GM18526 (cell line): Measurements from ENCODE around the gene SECISBP2.

Experiments
- POLR2A ChIP-seq: IDR thresholded peaks from 3 replicates; pipeline ENCODE4 v1.6.1; 2011; ENCODE audit not compliant: insufficient read length; ENCODE audit errors: extremely low read depth

Gene SECISBP2

DNA sequence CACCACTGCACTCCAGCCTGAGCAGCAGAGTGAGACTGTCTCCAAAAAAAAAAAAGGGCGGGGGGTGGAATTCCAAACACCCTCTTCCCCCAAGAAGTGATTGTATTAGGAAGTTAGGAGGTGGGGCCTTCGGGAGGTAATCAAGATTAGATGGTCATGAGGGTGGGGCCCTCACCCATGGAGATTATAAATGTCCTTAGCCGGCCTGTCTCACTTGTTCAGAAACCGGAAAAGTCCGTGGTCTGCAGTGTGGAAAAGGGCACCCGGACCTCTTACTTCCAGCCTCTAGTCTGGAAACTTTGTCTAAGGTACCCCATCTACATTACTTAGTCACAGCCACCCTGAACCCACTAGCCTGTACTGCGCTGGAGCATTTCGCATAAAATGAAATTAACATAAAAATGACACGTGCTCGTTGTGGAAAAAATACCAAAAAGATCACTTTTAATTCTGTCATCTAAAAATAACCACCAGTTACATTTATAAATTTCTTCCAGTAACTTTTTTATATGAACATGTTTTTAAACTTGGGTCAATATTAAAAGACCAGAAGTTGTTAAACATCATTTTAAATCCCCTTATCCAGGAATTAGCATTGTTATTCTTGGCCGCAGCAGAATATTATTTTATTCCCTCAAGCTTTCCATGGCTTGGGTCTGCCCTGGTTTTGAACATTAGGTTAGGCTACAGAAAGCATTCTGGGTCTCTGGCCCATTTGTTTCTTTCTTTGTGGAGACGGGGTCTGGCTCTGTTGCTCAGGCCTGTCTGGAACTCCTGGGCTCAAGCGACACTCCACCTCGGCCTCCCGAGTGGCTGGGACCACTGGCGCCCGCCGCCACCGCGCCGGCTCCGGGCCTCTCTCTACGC lies 8.5 kb upstream of the SECISBP2 start:
- no peak for TF ChIP-seq POLR2A

DNA sequence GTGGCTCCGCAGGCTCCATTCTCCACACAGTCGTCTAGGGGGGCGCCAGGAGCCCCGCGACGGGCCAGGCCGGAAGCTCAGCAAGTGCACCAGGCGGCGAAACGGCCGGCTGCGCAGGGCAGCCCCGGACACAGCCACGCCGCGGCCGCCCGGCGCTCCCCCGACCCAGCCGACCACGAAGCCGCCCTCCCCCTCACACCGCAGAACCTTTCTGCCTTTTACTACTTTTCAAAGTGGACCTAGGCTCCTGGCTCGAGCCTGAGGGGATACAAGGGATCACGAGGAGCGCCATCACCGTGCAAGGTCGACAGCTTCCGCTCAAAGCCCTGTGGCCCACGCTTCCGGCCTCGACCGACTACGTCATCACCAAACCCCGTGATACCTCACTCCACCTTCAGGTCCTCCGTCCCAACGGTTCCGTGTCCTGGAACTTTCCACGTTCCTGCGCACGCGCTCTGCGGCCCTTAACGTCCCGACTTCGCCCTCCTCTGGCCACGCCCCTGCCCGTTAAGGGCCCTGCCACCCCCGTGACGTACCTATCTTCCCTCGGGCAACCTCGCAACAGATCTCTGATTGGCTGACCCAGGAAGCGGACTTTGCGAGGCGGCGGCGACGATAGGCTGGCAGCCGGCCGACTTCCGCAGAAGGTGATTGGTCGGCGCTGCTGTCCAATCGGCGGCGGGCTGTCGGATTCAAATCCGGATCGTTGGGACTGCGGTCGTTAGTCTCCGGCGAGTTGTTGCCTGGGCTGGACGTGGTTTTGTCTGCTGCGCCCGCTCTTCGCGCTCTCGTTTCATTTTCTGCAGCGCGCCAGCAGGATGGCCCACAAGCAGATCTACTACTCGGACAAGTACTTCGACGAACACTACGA lies 7.6 kb upstream of the SECISBP2 start, which contains the start of gene CKS2:
CKS2 (plus strand) TSS at position 721 of the 871 bp plus-strand sequence; CDS start at position 819, 98 bp downstream.
- peak; percentile 98 for TF ChIP-seq POLR2A

DNA sequence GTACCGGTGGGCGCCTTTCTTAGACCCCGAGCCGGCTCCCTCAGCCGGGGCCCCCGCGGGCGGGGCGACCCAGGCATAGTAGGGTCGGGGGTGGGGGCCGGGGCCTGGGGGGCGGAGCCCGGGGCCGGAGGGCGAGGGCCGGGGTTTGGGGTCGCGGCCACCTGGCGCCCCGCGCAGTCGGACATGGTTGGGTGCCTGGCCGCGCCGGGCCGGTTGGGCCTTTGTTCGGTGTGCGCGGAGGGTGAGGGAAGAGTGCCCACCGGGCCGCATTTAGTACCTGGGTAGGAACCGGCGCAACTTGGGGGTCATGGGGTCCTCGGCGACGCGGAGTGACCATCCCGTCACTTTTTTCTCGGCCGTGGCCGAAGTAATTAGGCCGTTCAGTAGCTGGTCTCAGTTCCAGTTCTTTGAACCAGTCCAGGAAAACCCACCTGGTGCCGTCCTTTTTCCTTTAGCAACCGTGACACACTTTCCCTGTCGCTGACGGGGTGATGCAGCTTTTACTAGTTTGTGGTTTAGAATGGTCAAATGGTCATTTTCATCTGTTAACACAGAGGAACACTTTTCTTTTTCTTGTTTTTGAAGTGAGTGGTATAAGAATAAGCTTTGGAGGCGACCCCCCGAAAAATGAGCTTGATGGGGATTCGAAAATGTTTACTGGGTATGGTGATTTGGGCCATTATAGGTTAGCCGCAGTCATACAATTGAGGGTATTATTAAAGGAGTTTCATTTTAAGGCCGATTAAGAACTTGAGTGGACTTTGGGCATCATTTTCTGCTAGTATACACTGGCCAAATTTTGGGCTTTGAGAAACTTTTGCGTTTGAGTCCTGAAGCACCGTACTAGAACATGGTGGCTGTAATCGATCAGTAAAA lies 6.7 kb upstream of the SECISBP2 start:
- no peak for TF ChIP-seq POLR2A

DNA sequence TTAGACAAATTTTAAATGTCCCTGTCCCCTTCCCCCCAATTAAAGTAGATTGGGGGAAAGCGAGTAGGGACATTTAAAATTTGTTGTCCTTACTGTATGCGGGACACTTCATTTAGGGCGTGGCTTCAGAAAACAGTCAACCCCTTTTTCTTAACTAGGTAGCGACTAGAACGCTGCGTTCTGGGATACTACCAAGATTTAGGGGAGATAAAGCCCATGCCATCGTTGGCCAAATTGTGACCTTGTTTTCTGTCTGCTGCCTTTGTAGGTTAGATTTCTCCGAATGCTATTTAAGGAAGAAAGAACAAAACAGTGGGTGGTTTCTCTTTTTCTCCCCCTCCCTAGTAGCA lies 6.1 kb upstream of the SECISBP2 start:
- no peak for TF ChIP-seq POLR2A

DNA sequence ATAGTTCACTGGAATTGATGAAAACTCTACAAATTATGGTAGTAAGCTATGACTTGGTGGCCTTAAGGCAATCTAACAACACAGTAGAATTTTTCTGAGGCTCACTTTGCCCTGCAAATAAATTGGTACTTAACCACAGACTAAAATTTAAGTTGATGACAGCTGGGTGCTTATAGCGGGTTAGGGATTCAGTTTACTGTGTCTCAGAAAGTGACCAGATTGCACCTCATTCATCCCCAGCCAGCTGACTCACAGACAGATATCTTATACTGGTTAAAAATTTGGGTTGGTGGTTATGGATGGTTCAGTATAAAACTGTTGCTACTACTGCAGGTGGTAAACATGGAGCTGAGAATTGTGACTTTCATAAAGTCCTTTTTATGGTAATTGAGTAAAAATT lies 4.5 kb upstream of the SECISBP2 start:
- TF ChIP-seq POLR2A = no peak

DNA sequence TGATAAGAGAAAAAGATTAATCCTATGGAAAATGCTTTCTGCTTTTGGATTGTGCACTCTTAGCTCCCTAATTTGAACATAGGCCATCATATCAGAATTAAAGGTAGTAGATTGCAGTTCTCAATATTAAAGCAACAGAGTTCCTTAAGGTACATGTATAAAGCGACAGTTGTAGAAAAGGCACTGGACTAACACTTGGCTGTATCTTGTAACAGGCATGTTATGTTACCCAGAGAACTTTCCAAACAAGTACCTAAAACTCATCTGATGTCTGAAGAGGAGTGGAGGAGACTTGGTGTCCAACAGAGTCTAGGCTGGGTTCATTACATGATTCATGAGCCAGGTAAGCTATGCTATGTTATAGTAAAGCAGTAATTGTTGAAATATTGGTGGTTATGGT lies 3.3 kb upstream of the SECISBP2 start:
- no peak for TF ChIP-seq POLR2A

DNA sequence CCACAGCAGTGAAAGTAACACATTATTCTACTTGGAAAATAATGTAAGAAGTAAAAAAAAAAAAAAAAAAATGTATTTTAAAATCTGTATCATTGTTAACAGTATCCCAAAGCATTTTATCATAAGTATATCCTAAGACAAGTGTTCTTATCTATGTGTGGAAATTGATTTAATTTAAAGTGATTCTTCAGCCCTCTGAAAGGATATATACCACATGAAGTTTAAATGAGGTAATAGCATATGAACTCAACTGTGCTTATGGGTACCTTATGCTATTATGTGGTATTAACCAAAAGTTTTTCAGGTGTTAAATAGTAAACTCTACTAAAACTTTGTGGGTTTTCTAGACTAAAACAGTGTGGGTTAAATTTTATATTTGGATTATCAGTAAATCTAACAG lies 2.8 kb upstream of the SECISBP2 start:
- no peak for TF ChIP-seq POLR2A

DNA sequence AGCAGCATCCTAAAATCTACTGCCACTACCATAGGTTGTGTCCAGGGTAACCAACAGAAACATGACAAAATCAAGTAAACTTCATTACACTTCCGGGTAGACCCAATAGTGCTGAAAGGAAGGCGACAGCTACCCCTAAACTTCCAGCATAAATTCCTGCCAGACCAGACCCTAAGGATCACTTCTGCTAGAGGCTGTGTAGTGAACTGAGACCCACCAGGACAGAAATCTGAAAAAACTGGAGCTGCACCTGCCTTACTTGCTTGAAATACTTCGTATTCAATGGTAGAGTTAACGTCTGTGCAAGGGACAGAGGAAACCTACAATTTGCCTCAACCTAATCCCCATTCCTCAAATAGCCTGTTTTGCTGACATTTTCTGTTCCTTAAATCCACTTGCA lies 1.0 kb upstream of the SECISBP2 start:
- TF ChIP-seq POLR2A = no peak

DNA sequence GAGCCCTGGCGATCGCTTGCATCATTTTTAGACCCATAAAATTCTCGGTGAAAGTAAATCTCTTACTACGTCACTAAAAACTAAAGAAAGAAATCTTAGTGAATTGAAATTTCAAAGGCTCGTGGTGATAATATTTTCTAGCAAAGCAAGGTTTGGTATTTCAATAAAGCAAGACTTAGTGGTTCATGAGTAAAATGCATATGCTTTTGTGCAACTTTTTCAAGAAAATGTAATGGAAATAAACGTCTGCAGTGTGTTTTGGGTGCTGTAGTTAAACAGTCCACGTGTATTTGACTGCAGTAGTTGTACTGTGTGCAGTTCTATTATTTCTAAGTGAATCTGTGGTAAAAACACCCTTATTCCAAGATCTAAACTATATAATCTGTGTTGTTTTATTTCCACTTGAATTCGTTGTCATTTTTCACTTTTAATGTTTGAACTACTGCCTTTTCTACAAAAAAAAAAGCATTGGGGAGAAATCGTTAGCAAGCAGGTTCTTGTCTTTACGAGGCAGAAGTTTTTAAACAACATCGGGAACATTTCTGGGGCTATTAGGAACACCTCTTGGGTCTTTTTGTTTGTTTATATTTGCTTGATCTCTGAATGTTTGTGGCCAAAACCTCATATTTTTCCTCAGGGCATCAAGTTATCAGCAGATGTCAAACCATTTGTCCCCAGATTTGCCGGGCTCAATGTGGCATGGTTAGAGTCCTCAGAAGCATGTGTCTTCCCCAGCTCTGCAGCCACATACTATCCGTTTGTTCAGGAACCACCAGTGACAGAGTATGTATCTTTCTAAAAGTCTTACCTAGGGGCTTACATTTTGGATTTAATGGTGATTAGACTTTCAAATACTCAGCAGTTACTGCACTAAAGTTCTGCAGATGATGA lies 960 bp downstream of the SECISBP2 start:
- no peak for TF ChIP-seq POLR2A

DNA sequence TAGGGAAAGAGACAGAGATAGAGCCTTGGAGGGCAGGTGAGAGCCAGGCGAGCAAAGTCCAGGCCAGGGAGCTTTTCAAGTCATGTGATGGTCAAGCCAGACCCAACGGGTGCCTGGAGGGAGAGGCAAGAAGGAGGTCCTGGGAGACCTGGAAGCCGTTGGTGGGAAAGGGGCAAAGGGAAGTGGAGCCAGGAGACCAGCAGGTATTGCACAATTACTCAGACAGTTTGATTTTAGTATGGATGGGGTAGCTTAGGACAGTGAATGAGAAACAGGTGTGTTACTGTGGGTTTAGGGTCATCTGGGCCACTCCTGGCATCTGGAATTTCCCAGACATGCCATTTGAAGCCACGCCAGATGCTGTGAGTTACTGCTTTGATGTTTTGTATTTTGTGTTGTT lies 5.1 kb downstream of the SECISBP2 start:
- TF ChIP-seq POLR2A = no peak

DNA sequence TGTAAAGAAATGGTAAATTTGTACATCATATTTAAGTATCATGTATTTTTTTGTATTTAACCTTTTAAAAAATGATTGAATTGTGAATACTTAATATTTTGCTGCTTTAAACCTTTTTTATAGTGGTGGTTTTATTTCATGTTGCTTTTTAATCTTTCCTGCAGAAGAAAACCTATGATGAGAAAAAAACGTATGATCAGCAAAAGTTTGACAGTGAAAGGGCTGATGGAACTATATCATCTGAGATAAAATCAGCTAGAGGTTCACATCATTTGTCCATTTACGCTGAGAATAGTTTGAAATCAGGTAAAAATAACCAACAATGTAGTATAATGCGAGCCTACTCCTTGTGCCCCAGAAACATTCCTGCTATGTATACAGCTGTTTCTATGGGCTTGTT lies 7.4 kb downstream of the SECISBP2 start:
- TF ChIP-seq POLR2A = no peak

DNA sequence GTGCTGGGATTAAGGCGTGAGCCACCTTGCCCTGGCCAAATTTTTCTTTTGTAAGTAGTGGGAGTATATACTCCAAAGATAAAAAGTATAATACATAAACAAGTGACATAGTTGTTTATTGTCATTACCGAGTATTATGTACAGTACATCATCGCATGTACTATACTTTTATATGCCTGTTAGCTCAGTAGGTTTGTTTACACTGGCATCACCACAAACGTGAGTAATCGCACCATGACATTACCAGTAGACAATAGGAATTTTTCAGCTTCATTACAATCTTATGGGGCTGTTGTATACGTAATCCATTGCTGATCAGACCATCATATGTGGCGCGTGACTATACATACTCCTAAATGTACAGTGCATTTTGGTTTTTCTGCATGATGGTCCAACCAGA lies 9.8 kb downstream of the SECISBP2 start:
- no peak for TF ChIP-seq POLR2A

DNA sequence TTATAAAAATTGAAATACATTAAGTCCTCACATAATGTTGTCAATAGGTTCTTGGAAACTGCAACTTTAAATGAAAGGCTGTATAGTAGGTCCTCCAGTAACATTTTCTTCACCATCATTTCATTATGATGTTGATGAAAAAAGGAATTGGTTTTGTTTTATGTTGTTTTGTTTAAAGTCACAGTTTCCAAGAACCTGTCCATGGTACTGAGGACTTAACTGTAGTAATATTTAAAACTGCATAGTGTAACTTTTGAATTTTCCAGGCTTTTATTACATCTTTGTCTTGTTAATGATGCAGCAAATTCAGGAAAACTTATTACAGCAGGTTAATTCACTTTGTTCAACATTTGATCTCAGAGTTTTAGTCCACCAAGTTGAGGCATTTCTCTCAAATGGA lies 11.6 kb downstream of the SECISBP2 start:
- TF ChIP-seq POLR2A = no peak

DNA sequence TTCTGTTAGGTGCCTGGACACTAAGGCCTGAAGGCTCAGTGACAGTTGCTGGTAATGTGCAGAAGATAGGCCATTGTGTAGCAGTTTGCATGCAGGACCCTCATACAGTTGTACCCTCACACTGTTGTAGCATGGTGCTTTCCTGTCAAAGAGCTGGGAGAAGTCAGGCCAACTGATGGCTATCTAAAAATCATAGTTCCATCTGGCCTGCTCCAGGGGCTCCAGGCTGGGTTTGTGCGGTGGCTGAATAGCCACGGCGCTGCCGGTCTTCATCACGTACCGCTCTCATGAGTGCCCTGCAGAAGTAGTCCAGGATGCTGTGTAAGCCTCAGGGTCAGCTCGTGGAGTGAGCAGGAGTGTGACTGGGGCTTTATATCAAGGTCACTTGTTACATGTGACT lies 12.2 kb downstream of the SECISBP2 start:
- TF ChIP-seq POLR2A = no peak

DNA sequence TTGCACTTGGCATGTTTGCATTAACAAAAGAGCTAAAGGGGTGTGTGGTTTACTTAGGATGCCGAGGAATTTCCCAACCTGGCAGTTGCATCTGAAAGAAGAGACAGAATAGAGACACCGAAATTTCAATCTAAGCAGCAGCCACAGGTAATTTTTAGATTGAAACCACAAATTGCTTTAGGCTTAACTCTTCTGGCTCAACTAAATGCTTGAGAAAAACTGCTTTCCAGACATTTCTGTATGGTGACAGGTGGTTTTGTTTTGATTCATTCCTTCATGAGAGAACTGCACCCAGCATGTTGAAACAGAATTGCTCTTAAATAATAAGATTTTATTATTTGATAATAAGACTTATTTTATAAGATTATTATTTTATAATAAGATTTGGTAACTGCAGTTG lies 21.5 kb downstream of the SECISBP2 start:
- no peak for TF ChIP-seq POLR2A

DNA sequence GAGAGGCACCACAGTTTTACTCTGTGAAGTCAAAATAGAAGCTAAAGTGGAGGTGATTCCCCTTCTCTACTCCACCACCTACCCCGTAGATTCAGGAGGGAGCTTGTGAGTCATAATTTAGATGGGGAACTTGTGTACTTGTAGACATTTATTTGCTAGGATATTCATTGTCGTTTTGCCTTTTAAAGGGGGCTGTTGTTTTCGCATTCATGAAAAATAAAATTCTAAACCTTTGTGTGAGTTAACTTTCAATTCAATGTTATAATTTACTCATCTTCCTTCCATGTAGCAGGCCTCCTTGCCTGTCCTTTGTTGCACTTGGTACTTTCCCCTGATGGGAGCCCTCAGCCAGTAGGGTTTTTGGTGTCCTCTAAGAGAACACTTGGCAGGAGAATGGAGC lies 22.0 kb downstream of the SECISBP2 start:
- TF ChIP-seq POLR2A = no peak
